Endometrial microvascular endothelial cells (primary cell): ENCODE data around the gene NF1. TPM values are rescaled to one million over a fixed set of nuclear protein-coding genes. Genes with fewer than 3 reads are reported as not detected.
"Not testable (repeated sequence)": the region's sequence is repeated elsewhere in the genome, so short reads cannot be mapped to it uniquely, and the experiment has no call there.

ENCODE experiments used
- in situ Hi-C: cut with HindIII; loops from 2 replicates; pipeline ENCODE4 v1.10.0; 2017; ENCODE audit warnings: low sequenced_read_pairs, low pct_unique_long_range_greater_than_20kb; ENCODE audit errors: inconsistent ontology term
- total RNA-seq: library from RNA; depleted of rRNA; stranded (reverse); fragments of >200 nt; gene quantifications from one replicate; pipeline ENCODE4 v1.2.3, GENCODE V29; 2015; ENCODE audit errors: inconsistent ontology term

The NF1 gene
- total RNA-seq, 1 donor from 2014 or later: 13.0 TPM

DNA sequence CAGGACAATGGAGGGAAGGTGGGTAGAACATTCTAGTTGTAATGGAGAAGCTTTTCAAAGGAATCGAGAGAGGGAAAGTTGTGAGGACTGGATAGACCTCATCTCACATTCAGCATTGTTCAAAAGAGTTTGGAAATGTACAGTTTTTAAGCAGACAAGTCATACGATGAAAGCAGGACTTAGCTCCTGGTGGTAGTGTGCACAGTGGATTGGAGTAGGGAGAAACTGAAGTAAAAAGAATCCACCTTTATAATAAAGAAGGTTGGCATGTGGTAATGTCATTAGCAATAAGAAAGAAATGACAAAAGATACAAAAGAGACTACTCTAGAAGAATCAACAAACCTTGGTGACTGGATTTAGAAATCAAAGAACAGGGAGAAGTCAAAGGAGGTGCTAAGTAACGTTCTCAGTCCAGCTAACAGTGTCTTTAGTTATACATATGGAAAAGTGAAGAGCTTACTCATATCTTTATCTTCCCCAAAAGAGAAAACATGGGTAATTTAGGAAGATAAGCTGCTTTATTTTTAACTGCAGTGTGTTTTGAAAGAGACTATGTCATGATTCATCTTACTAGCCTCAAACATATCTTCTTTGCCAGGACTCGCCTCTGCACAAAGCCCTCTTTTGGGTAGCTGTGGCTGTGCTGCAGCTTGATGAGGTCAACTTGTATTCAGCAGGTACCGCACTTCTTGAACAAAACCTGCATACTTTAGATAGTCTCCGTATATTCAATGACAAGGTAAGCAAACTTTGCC is 245.3 kb downstream of the NF1 start:
- in situ Hi-C loops: no loop called here

- in situ Hi-C loops: not testable (repeated sequence)
Measured at GRCh38 chr17:31345191-31345747, 250.5 kb downstream of the NF1 start.

- in situ Hi-C loops: no loop called here
Measured at GRCh38 chr17:31349454-31349853, 254.7 kb downstream of the NF1 start.

- in situ Hi-C loops: no loop called here
Measured at GRCh38 chr17:31355935-31356334, 261.2 kb downstream of the NF1 start.

- in situ Hi-C loops: no loop called here
Measured at GRCh38 chr17:31357091-31357490, 262.3 kb downstream of the NF1 start.

DNA sequence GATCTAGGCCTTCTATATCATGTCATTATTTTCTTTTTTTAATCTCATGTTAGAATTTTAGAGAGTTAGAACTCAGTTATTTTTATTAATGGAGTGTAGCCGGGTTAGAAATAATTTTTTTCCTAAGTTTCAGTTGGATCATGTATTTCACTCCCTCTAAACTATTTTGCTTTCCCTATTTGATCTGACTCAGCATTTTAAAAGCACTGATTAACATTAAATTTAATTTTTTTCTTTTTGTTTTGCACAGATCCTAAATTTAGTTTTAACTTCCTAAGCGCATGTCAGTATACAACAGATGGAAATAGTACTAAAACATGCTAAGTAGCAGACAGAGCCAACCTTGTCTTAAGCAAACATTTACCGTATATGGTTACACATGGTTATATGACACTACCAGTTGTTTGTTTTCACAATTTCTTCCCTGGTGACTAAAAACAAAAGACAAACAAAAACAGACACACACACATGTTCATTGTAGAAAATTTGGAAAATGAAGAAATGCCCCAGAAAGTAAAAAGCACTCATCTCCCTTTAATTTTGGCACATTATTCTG is 263.1 kb downstream of the NF1 start:
- in situ Hi-C loops: no loop called here

- in situ Hi-C loops: no loop called here
Measured at GRCh38 chr17:31364012-31364411, 269.2 kb downstream of the NF1 start.

DNA sequence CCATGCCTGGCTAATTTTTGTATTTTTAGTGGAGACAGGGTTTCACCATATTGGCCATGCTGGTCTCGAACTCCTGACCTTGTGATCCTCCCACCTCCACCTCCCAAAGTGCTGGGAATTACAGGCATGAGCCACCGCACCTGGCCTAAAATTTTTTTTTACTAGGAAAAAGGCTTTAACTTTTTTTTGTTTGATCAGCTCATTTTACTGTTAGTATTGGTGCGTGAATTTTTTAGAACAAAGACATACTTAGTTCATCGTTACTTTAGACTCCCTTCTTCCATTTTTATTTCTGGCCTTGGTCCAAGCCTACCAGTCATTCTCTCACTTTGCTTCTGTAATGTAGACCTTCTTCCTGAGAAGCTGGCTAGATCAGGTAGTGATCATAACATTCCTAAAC is 271.3 kb downstream of the NF1 start:
- in situ Hi-C loops: no loop called here

GRCh38 chr17:31369266-31369665 is 274.5 kb downstream of the NF1 start:
- in situ Hi-C loops: no loop called here

- in situ Hi-C loops: no loop called here
Measured at GRCh38 chr17:31371511-31372097, 276.8 kb downstream of the NF1 start.

GRCh38 chr17:31373150-31374093 is 278.6 kb downstream of the NF1 start:
- in situ Hi-C loops: no loop called here

DNA sequence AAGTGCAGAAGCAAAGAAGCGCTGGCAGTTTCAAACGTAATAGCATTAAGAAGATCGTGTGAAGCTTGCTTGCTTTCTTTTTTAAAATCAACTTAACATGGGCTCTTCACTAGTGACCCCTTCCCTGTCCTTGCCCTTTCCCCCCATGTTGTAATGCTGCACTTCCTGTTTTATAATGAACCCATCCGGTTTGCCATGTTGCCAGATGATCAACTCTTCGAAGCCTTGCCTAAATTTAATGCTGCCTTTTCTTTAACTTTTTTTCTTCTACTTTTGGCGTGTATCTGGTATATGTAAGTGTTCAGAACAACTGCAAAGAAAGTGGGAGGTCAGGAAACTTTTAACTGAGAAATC is 279.3 kb downstream of the NF1 start:
- in situ Hi-C loops: no loop called here

DNA sequence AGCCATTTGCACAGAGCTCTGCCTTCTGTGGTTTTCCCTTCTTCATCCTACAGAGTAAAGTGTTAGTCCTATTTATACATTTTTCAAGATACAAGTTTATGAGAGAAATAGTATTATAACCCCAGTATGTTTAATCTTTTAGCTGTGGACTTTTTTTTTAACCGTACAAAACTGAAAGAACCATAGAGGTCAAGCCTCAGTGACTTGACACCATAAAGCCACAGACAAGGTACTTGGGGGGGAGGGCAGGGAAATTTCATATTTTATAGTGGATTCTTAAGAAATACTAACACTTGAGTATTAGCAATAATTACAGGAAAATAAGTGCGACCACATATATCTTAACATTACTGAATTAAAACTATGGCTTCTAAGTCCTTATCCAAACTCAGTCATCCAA is 279.7 kb downstream of the NF1 start:
- in situ Hi-C loops: no loop called here

- in situ Hi-C loops: no loop called here
Measured at GRCh38 chr17:31378638-31379037, 283.9 kb downstream of the NF1 start.

DNA sequence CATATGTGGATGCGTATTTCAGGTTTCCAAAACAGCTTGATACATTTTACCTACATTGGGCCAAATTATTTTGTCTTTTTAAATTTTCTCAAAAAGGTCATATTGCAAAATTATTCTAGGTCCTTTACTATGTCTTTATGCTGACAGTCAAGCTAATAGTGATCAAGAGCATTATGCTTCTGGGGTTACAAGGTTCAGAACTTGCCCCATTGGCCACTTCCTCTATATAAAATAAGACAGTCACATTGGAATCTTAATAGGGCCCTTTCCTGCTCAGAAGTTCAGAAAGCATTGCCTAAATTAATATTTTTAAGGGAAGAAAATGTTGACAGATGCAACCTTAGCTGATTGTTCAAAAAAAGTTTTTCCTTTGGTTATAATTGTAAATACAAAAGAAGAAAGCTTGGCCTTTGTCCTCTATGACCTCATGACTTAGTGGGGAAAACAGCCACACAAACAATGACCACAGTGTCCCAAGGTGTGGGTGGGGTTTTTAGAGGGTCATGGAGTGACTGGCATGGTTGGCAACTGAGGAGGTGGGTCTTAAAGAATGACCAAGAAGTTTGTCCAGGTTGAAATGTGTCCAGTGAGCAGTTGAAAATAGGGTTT is 284.9 kb downstream of the NF1 start:
- in situ Hi-C loops: no loop called here

GRCh38 chr17:31381165-31381668 is 286.4 kb downstream of the NF1 start:
- in situ Hi-C loops: no loop called here

DNA sequence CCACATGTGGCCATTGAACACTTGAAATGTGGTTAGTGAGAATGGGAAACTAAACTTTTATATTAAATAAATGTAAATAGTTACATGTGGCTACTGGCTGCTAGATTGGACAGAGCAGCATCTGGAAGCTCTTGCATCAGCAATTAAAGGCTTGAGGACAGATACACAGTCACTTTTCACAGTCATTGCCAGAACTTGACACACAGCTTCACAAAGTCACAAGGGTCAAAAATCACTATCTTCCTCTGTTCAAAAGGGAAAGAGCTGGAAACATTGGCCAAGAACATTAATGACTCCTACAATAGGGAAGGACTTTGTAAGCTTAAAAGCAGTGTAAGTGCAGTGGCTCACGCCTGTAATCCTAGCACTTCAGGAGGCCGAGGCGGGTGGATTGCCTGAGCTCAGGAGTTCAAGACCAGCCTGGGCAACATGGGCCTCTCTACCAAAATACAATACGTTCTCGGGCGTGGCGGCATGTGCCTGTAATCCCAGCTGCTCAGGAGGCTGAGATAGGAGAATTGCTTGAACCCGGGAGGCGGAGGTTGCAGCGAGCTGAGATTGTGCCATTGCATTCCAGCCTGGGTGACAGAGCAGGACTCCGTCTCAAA is 288.0 kb downstream of the NF1 start:
- in situ Hi-C loops: not testable (repeated sequence)

DNA sequence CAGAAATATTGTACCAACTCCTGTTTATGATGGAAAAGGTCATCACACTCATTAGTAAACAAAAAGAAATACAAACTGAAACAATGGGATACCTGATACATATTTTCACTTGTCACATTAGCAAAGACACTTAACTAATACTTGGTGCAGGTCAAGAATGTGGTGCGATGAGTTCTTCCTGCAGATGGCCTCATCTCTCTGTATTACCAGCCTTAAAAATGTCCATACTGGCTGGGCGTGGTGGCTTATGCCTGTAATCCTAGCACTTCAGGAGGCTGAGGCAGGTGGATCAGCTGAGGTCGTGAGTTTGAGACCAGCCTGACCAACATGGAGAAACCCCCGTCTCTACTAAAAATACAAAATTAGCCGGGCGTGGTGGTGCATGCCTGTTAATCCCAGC is 288.7 kb downstream of the NF1 start:
- in situ Hi-C loops: not testable (repeated sequence)
